K562 (cell line): ENCODE data around the gene FAM53A. TPM values are rescaled to one million over a fixed set of nuclear protein-coding genes. Genes with fewer than 3 reads are reported as not detected.

Experiments used
- CBX3 ChIP-seq, 2 experiments: IDR thresholded peaks; 1 replicate in 1 of 2; 2 replicates in 1 of 2; pipeline ENCODE4 v1.6.1; 2012; ENCODE audit warnings: inconsistent platforms in 2 of 2, low read length in 2 of 2, borderline replicate concordance in 1 of 2, control low read depth in 1 of 2
- EP400 ChIP-seq: fragments of 450-650 bp; IDR thresholded peaks from 2 replicates; pipeline ENCODE4 v1.6.1; 2017; ENCODE audit warnings: antibody characterized with exemption, mild to moderate bottlenecking, moderate library complexity
- L3MBTL2 ChIP-seq: fragments of 450-650 bp; IDR thresholded peaks from 2 replicates; pipeline ENCODE4 v1.6.1; 2016; ENCODE audit warnings: mild to moderate bottlenecking, moderate library complexity
- SNIP1 ChIP-seq: fragments of 450-650 bp; IDR thresholded peaks from 2 replicates; pipeline ENCODE4 v1.7.1; 2017; ENCODE audit warnings: low read depth, mild to moderate bottlenecking
- TEAD4 ChIP-seq, 2 experiments: sonication (generic) in 1 of 2; formaldehyde crosslinking in 1 of 2; IDR thresholded peaks; 2 replicates each; pipeline versions ENCODE4 v1.6.1 to v1.8.0; 2012 to 2022; ENCODE audit warnings: borderline replicate concordance in 1 of 2, inconsistent platforms in 1 of 2, low read length in 1 of 2, mild to moderate bottlenecking in 1 of 2, missing genetic modification reagents in 1 of 2
- ZC3H8 ChIP-seq: fragments of 450-650 bp; IDR thresholded peaks from 2 replicates; pipeline ENCODE4 v1.6.1; 2017
- ZNF280A ChIP-seq: fragments of 450-650 bp; IDR thresholded peaks from 2 replicates; pipeline ENCODE4 v1.6.1; 2018; ENCODE audit warnings: mild to moderate bottlenecking, low read depth; ENCODE audit not compliant: partially characterized antibody
- ZNF592 ChIP-seq: fragments of 450-650 bp; IDR thresholded peaks from 2 replicates; pipeline ENCODE4 v1.6.1; 2017; ENCODE audit warnings: antibody characterized with exemption, mild to moderate bottlenecking
- ZNF717 ChIP-seq: fragments of 250-450 bp; sonication (Bioruptor Pico); IDR thresholded peaks from 2 replicates; pipeline ENCODE4 v1.5.0; 2021
- polyA plus RNA-seq, 8 experiments: library from polyadenylated mRNA; depleted of rRNA in 4 of 8; stranded (reverse) in 5 of 8; unstranded in 3 of 8; fragments of >200 nt; fragmentation: Nextera tagmentation in 2 of 8; fragmentation: Illumina TruSeq in 1 of 8; extraction: Ambion mirVana in 2 of 8; extraction: Trizol in 1 of 8; gene quantifications; 2 replicates each; pipeline versions ENCODE4 v1.2.1 to v1.2.3, GENCODE V29; 2011 to 2014; ENCODE audit warnings: inconsistent platforms in 1 of 8, missing spikeins in 1 of 8
- total RNA-seq, 7 experiments: library from RNA; depleted of rRNA in 6 of 7; stranded (reverse); fragments of >200 nt in 6 of 7; fragmentation: Illumina TruSeq in 2 of 7; extraction: Trizol in 2 of 7; gene quantifications; 2 replicates each; pipeline versions ENCODE4 v1.2.1 to v1.2.3, GENCODE V29; 2011 to 2021; ENCODE audit warnings: low replicate concordance in 1 of 7
- TF ChIP-seq, protein P1 (sequence below): fragments of 450-650 bp; conservative IDR thresholded peaks from 2 replicates; pipeline ENCODE4 v1.6.1; 2016; ENCODE audit warnings: missing genetic modification characterization, low read depth, mild to moderate bottlenecking, missing compliant biosample characterization, moderate library complexity
- TF ChIP-seq, protein P2 (sequence below): fragments of 250-450 bp; sonication (Bioruptor Pico); IDR thresholded peaks from 2 replicates; pipeline ENCODE4 v1.4.0; 2020; ENCODE audit warnings: mild to moderate bottlenecking, moderate library complexity, borderline replicate concordance
- TF ChIP-seq, protein P3 (sequence below): fragments of 450-650 bp; formaldehyde crosslinking; IDR thresholded peaks from 2 replicates; pipeline ENCODE4 v1.4.0; 2020; ENCODE audit warnings: mild to moderate bottlenecking, moderate library complexity

FAM53A gene
- total and polyA plus RNA-seq, 9 of the 15 experiments (the other 6 are each of a cell fraction or from before 2014, with no cell fraction given), result 0.53 to 2.7 (median 1.4) TPM; not detected in 2

- no peak for TF ChIP-seq TEAD4 (IDR thresholded peaks at IDR 0.05; ENCODE audit: low read length)
- 0 out of 2 replicates have a peak, but pooled peaks have one; percentile 51 for TF ChIP-seq TEAD4 (CRISPR knock-in tag; IDR thresholded peaks at IDR 0.05; ENCODE audit: borderline replicate concordance)
- TF ChIP-seq SNIP1, result no peak
- TF ChIP-seq, protein P1, sequence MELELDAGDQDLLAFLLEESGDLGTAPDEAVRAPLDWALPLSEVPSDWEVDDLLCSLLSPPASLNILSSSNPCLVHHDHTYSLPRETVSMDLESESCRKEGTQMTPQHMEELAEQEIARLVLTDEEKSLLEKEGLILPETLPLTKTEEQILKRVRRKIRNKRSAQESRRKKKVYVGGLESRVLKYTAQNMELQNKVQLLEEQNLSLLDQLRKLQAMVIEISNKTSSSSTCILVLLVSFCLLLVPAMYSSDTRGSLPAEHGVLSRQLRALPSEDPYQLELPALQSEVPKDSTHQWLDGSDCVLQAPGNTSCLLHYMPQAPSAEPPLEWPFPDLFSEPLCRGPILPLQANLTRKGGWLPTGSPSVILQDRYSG (tag), result no peak
- peak; percentile 66; the same call in 1 of the 2 replicates for TF ChIP-seq EP400
- no peak for TF ChIP-seq ZNF717
- TF ChIP-seq ZNF280A, result no peak
- TF ChIP-seq CBX3 (IDR thresholded peaks at IDR 0.05; ENCODE audit: borderline replicate concordance in 1 of 2, low read length in 2 of 2), result no peak
- peak; percentile 87 for TF ChIP-seq L3MBTL2
- peak; percentile 83 for TF ChIP-seq ZNF592
- TF ChIP-seq, protein P2, sequence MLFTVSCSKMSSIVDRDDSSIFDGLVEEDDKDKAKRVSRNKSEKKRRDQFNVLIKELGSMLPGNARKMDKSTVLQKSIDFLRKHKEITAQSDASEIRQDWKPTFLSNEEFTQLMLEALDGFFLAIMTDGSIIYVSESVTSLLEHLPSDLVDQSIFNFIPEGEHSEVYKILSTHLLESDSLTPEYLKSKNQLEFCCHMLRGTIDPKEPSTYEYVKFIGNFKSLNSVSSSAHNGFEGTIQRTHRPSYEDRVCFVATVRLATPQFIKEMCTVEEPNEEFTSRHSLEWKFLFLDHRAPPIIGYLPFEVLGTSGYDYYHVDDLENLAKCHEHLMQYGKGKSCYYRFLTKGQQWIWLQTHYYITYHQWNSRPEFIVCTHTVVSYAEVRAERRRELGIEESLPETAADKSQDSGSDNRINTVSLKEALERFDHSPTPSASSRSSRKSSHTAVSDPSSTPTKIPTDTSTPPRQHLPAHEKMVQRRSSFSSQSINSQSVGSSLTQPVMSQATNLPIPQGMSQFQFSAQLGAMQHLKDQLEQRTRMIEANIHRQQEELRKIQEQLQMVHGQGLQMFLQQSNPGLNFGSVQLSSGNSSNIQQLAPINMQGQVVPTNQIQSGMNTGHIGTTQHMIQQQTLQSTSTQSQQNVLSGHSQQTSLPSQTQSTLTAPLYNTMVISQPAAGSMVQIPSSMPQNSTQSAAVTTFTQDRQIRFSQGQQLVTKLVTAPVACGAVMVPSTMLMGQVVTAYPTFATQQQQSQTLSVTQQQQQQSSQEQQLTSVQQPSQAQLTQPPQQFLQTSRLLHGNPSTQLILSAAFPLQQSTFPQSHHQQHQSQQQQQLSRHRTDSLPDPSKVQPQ (CRISPR knock-in tag), result no peak
- no peak for TF ChIP-seq ZC3H8
- TF ChIP-seq, protein P3, sequence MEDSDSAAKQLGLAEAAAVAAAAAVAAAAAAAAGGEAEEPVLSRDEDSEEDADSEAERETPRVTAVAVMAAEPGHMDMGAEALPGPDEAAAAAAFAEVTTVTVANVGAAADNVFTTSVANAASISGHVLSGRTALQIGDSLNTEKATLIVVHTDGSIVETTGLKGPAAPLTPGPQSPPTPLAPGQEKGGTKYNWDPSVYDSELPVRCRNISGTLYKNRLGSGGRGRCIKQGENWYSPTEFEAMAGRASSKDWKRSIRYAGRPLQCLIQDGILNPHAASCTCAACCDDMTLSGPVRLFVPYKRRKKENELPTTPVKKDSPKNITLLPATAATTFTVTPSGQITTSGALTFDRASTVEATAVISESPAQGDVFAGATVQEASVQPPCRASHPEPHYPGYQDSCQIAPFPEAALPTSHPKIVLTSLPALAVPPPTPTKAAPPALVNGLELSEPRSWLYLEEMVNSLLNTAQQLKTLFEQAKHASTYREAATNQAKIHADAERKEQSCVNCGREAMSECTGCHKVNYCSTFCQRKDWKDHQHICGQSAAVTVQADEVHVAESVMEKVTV, result no peak
Measured at GRCh38 chr4:1720163-1720983, 36.3 kb upstream of the FAM53A start (continued).
